ENCODE data around the gene MASP1. TPM values are rescaled to one million over a fixed set of nuclear protein-coding genes. Genes with fewer than 3 reads are reported as not detected.

MASP1 gene
- total and polyA plus RNA-seq, 2 of the 4 experiments (the other 2 are of a cell fraction): 13.1 to 16.2 TPM

DNA sequence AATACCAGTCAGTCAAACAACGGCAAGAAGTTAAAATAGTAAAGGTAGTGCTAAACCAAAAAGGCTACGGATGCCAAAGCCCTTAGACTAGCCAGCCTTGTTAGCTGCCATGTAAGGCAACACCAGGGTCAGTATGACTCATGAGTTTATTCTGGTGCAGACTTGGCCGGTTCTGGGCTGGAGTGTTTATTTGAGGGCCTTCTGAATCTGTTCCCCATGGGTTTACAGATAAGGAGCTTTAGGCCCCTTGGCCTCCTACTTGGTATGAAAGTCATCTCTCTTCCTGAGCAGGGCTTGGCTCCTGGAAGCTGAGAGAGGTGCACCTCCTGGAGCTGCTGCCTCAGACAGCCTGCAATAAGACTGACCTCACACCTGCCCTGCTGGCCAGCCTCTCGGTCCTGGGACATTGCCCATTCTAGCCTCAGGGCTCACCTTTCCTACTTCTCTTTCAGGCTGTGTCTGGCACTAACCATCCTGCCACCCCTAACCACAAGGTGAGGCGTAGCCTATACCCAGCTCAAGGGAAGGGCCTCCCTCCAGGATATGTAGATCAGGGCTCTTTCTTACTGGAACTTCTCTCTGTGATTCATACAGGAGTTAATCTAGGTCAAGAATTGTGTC is 104.6 kb downstream of the MASP1 start:
- DNase-seq (peak; percentile 94), ATAC-seq (ENCODE audit: low read depth) (peak; percentile 91)
- peak overlapping the region; percentile 92 for H2BK120ac ChIP-seq (ENCODE audit: low read depth, low read length)
- peak overlapping the region; percentile 19 for H2AFZ ChIP-seq (replicated peaks; ENCODE audit: low read length, poor library complexity)
- H4K5ac ChIP-seq (ENCODE audit: low read depth, low read length): peak overlapping the region; percentile 55
- H2AK5ac ChIP-seq (ENCODE audit: low read depth, low read length): peak overlapping the region; percentile 60; the same call in 1 of the 2 replicates
- no peak overlapping the region for H3K4me3 ChIP-seq (ENCODE audit: insufficient read depth, low read depth, low read length)
- in situ Hi-C loops (cut with MboI; ENCODE audit: low sequenced_read_pairs) (no loop called here), dilution Hi-C loops (cut with HindIII; ENCODE audit: low sequenced_read_pairs, unreplicated experiment) (no loop called here), intact Hi-C loops (cut with micrococcal nuclease) (no loop called here)
- H3K9ac ChIP-seq (ENCODE audit: low read depth, low read length): no peak overlapping the region
- peak overlapping the region; percentile 84 for H3K18ac ChIP-seq (ENCODE audit: low read depth, low read length)
- BruUV-seq (replicated peaks): no TSS peak
- ChIA-PET POLR2A (ENCODE audit: unreplicated experiment) (interaction anchor here (0.5 kb wide), 1 partner anchor 640 kb away, joined by 3 read pairs; no protein-coding TSS in a partner anchor), CTCF (interaction anchor here (1.2 kb wide), 1 partner anchor 48 kb away, joined by 4 read pairs; the partner anchor contains the start of gene RPL39L)
- H2AK9ac ChIP-seq (replicated peaks; ENCODE audit: low read depth, low read length, poor library complexity): no peak overlapping the region
- no peaks in the 10 kb centered on the region for H3K27me3 ChIP-seq (ENCODE audit: control insufficient read depth, insufficient read depth, low read length)
- 0% methylated on average over 1 of the region's 5 CpGs; no CpG with 5 or more reads in 1 of the 2 experiments for WGBS, 2 experiments (ENCODE audit: extremely low coverage in 2 of 2, insufficient read length in 1 of 2)
- peaks cover 18% of the 10 kb centered on the region for H3K4me1 ChIP-seq (ENCODE audit: control insufficient read depth, insufficient read depth, low read length)
- no peak overlapping the region for H3K56ac ChIP-seq (ENCODE audit: extremely low read depth, insufficient read depth, low read length)
- H3K4ac ChIP-seq (ENCODE audit: low read depth, low read length): peak overlapping the region; percentile 89
- peak overlapping the region; percentile 96 for H2BK20ac ChIP-seq (ENCODE audit: low read depth, low read length)
- H3K4me2 ChIP-seq (ENCODE audit: low read depth, low read length): peak overlapping the region; percentile 80
- peak overlapping the region; percentile 82 for H3K27ac ChIP-seq (ENCODE audit: insufficient read depth, low read length)
- no peaks in the 10 kb centered on the region for H3K9me3 ChIP-seq (ENCODE audit: control insufficient read depth, insufficient read depth, low read length)
- H4K91ac ChIP-seq (ENCODE audit: insufficient read depth, low read depth, low read length): peak overlapping the region; percentile 90
- H3K9me1 ChIP-seq (ENCODE audit: insufficient read depth, low read length): peaks cover 2% of the 10 kb centered on the region
- H4K8ac ChIP-seq (ENCODE audit: low read depth in 2 of 2, low read length in 2 of 2): peak overlapping the region; percentile 23 to 59; a peak in 2 of 4 replicates
- H3K23ac ChIP-seq (ENCODE audit: low read depth, low read length): peak overlapping the region; percentile 44; the same call in 1 of the 2 replicates
- peak overlapping the region; percentile 68; the same call in 2 of the 3 replicates for H2BK15ac ChIP-seq (ENCODE audit: low read depth, low read length)
- H3K79me1 ChIP-seq (ENCODE audit: low read depth in 1 of 2, low read length in 2 of 2): no peaks in the 10 kb centered on the region
- peak overlapping the region; percentile 94 for H2BK5ac ChIP-seq (ENCODE audit: low read depth, low read length, poor library complexity, severe bottlenecking)
- H3K14ac ChIP-seq (replicated peaks; ENCODE audit: low read depth, low read length): peak overlapping the region; percentile 35; the same call in 1 of the 2 replicates
- no peaks in the 10 kb centered on the region for H3K36me3 ChIP-seq (ENCODE audit: control insufficient read depth, insufficient read depth, low read length)
- H4K20me1 ChIP-seq (ENCODE audit: insufficient read depth, low read length): no peaks in the 10 kb centered on the region
- TF ChIP-seq POLR2A (IDR thresholded peaks at IDR 0.05; ENCODE audit: low read depth, low read length) (no peak), BHLHE40 (IDR thresholded peaks at IDR 0.05; ENCODE audit: low read depth, low read length) (0 out of 2 replicates have a peak, but pooled peaks have one; percentile 16), NFE2L2 (IDR thresholded peaks at IDR 0.05; ENCODE audit: low read depth, low read length) (peak; percentile 80), CEBPB (IDR thresholded peaks at IDR 0.05; ENCODE audit: low read depth, low read length) (peak; percentile 41; the same call in 1 of the 2 replicates), FOS (IDR thresholded peaks at IDR 0.05; ENCODE audit: low read depth, low read length) (peak; percentile 92), SMC3 (IDR thresholded peaks at IDR 0.05; ENCODE audit: low read depth, low read length) (no peak), RCOR1 (IDR thresholded peaks at IDR 0.05; ENCODE audit: insufficient replicate concordance, low read length) (peak; percentile 70)
- TF ChIP-seq, protein P1, sequence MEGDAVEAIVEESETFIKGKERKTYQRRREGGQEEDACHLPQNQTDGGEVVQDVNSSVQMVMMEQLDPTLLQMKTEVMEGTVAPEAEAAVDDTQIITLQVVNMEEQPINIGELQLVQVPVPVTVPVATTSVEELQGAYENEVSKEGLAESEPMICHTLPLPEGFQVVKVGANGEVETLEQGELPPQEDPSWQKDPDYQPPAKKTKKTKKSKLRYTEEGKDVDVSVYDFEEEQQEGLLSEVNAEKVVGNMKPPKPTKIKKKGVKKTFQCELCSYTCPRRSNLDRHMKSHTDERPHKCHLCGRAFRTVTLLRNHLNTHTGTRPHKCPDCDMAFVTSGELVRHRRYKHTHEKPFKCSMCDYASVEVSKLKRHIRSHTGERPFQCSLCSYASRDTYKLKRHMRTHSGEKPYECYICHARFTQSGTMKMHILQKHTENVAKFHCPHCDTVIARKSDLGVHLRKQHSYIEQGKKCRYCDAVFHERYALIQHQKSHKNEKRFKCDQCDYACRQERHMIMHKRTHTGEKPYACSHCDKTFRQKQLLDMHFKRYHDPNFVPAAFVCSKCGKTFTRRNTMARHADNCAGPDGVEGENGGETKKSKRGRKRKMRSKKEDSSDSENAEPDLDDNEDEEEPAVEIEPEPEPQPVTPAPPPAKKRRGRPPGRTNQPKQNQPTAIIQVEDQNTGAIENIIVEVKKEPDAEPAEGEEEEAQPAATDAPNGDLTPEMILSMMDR (conservative IDR thresholded peaks at IDR 0.05; ENCODE audit: low read depth, low read length): no peak

Data from IMR-90 (cell line).